Activated naive CD8-positive, alpha-beta T cell treated with anti-CD3 and anti-CD28 coated beads, Interleukin-2, amount 10 ng/mL, durations not matched to agents 7 days and 5 days (primary cell): ENCODE measurements around the gene IL1RL1. TPM values are rescaled to one million over a fixed set of nuclear protein-coding genes. Genes with fewer than 3 reads are reported as not detected.

ENCODE experiments used
- ATAC-seq: fragments of 150-1000 bp; cut with Tn5 transposase; one replicate; pipeline ENCODE4 v1.10.0; 2021; ENCODE audit warnings: low read depth, moderate library complexity
- POLR2A ChIA-PET: fragments of 350-600 bp; sonication (Branson Sonifier 250); formaldehyde crosslinking; loops from one replicate; lab custom pipeline; 2021; ENCODE audit warnings: antibody characterized with exemption; lab: Charles Lee
- DNase-seq: peaks from one replicate; pipeline ENCODE4 v3.0.0; 2021
- H3K27ac Mint-ChIP-seq: one replicate; pipeline ENCODE4 v1.8.0; 2022; ENCODE audit warnings: mild to moderate bottlenecking, mixed read lengths
- H3K27me3 Mint-ChIP-seq: one replicate; pipeline ENCODE4 v1.8.0; 2022; ENCODE audit warnings: mild to moderate bottlenecking, moderate library complexity, mixed read lengths
- H3K36me3 Mint-ChIP-seq: one replicate; pipeline ENCODE4 v1.8.0; 2021; ENCODE audit warnings: mild to moderate bottlenecking, mixed read lengths
- H3K4me1 Mint-ChIP-seq: one replicate; pipeline ENCODE4 v1.8.0; 2021; ENCODE audit warnings: mixed read lengths
- H3K4me3 Mint-ChIP-seq: one replicate; pipeline ENCODE4 v1.8.0; 2022; ENCODE audit warnings: mild to moderate bottlenecking, moderate library complexity, mixed read lengths
- H3K9me3 Mint-ChIP-seq: one replicate; pipeline ENCODE4 v1.8.0; 2021; ENCODE audit warnings: mixed read lengths
- total RNA-seq, 2 experiments: library from RNA; stranded (reverse); gene quantifications; one replicate each; pipeline ENCODE4 v1.2.3, GENCODE V29; 2021

The IL1RL1 gene
- total RNA-seq, 2 experiments from 2014 or later = not detected

GRCh38 chr2:102296449-102296848 lies 14.9 kb upstream of the IL1RL1 start:
- POLR2A ChIA-PET = interaction anchor here (1.3 kb wide), 1 partner anchor 19 kb away, joined by 3 read pairs; no protein-coding TSS in a partner anchor
- H3K27me3 Mint-ChIP-seq = no peaks in the 10 kb centered on the region
- peaks cover 2% of the 10 kb centered on the region for H3K9me3 Mint-ChIP-seq
- H3K4me3 Mint-ChIP-seq = no peak overlapping the region
- no peak for ATAC-seq
- no peak overlapping the region for H3K27ac Mint-ChIP-seq
- peaks cover 9% of the 10 kb centered on the region for H3K36me3 Mint-ChIP-seq
- peaks cover 51% of the 10 kb centered on the region for H3K4me1 Mint-ChIP-seq
- DNase-seq = no peak

- Mint-ChIP-seq H3K27me3 (no peaks in the 10 kb centered on the region), H3K27ac (no peak overlapping the region), H3K9me3 (peaks cover 2% of the 10 kb centered on the region), H3K4me1 (peaks cover 45% of the 10 kb centered on the region), H3K4me3 (no peak overlapping the region), H3K36me3 (peaks cover 9% of the 10 kb centered on the region)
- no peak for DNase-seq
- no peak for ATAC-seq
- POLR2A ChIA-PET = no interaction called here
These were observed 13.5 kb upstream of the IL1RL1 start for GRCh38 chr2:102297891-102298290.

GRCh38 chr2:102301867-102302362 lies 9.4 kb upstream of the IL1RL1 start:
- POLR2A ChIA-PET = interaction anchor here (0.7 to 1.6 kb wide), 8 partner anchors 10 to 141 kb away, joined by 3 to 9 read pairs (median 3); no protein-coding TSS in a partner anchor
- Mint-ChIP-seq H3K27me3 (no peaks in the 10 kb centered on the region), H3K9me3 (peaks cover 2% of the 10 kb centered on the region), H3K36me3 (peaks cover 5% of the 10 kb centered on the region), H3K27ac (peak overlapping the region; percentile 86), H3K4me1 (peaks cover 32% of the 10 kb centered on the region), H3K4me3 (peak overlapping the region; percentile 59)
- ATAC-seq (peak; percentile 99), DNase-seq (peak; percentile 39)

DNA sequence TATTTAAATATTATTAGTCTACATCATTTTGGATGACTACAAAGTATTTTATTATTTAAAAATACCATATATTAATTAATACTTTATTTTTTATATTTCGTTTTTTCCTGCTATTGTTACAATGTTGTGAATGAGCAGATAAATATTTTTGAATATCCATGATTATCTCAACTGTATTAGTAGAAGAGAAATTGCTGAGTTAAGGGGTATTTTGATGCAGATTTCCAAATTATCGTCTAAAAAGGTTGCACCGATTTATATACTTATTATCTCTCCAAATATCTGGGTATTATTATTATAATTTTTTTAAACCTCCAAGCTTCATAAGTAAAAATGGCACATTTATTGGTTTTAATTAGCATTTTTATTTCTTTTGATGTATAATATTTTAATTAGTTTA lies 8.9 kb upstream of the IL1RL1 start:
- Mint-ChIP-seq H3K36me3 (peaks cover 5% of the 10 kb centered on the region), H3K27ac (no peak overlapping the region), H3K27me3 (no peaks in the 10 kb centered on the region), H3K4me3 (no peak overlapping the region), H3K4me1 (peaks cover 32% of the 10 kb centered on the region), H3K9me3 (peaks cover 2% of the 10 kb centered on the region)
- DNase-seq (no peak), ATAC-seq (no peak)
- POLR2A ChIA-PET = interaction anchor here (0.7 to 1.6 kb wide), 8 partner anchors 11 to 141 kb away, joined by 3 to 9 read pairs (median 3); no protein-coding TSS in a partner anchor

- H3K9me3 Mint-ChIP-seq = peaks cover 3% of the 10 kb centered on the region
- DNase-seq (no peak), ATAC-seq (no peak)
- H3K4me3 Mint-ChIP-seq = no peak overlapping the region
- H3K27me3 Mint-ChIP-seq = no peaks in the 10 kb centered on the region
- H3K4me1 Mint-ChIP-seq = peaks cover 28% of the 10 kb centered on the region
- H3K27ac Mint-ChIP-seq = no peak overlapping the region
- POLR2A ChIA-PET = no interaction called here
- peaks cover 3% of the 10 kb centered on the region for H3K36me3 Mint-ChIP-seq
These were observed 7.8 kb upstream of the IL1RL1 start for GRCh38 chr2:102303589-102303988.

DNA sequence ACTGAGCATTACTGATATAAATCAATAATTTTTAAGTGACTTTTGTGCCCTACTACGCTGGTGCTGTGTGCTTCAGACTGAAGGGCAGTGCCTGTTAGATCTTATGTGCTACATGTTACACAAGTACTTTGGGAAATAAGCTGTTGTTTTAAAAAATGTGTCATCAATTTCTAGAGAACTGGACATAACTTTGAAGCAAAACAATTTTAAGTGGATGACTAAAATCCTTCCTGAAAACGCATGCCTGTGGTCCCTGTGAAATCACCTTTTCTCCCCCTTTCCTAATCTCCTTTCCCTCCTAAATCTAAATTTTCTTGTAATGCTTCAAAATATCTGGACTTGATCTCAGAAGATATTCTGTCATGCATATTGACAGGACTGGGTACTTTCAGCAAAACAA lies 7.1 kb upstream of the IL1RL1 start:
- H3K36me3 Mint-ChIP-seq = peaks cover 3% of the 10 kb centered on the region
- ATAC-seq = no peak
- DNase-seq = no peak
- H3K4me3 Mint-ChIP-seq = no peak overlapping the region
- no peaks in the 10 kb centered on the region for H3K27me3 Mint-ChIP-seq
- POLR2A ChIA-PET = no interaction called here
- peaks cover 28% of the 10 kb centered on the region for H3K4me1 Mint-ChIP-seq
- no peak overlapping the region for H3K27ac Mint-ChIP-seq
- peaks cover 3% of the 10 kb centered on the region for H3K9me3 Mint-ChIP-seq

DNA sequence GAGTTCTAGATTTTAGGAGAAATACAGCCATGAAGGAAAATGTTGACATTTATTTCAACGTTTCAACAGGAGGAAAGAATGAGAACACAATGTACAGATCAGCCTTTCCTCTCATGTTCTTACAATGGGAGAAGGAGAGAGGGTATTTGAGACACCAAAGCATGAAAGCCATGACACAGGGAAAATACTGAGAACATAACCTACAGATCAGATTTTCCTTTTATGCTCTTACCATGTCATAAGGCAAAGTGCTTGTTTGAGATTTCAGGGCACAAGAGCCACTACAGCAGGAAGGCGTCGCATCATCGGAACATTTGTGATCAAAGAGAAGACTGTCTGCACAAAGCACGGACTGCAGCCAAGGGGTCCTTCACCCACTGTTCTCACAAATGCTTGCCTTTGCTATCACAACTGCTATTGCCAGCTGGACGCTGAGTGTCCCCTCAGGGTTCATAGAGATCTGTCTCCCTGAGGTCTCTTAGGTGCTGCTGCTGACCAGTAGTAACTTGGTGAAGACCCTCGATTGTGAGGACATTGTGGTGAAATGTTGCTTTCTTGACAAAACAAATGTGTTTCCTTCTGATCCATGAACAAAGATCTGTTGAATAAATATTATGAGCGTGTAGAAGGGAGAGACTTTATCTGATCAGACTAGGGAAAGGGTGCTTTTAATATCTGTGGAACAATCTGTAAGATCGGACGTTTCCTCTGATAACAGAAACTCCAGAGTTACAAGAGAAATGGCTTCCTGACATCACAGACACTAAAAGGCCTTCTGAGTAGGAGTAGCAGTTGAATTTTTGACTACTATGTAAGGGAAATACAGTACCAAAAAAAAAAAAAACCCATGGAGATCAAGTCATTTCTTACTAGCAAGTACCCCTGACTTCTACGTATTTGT lies 6.4 kb upstream of the IL1RL1 start:
- Mint-ChIP-seq H3K36me3 (peaks cover 3% of the 10 kb centered on the region), H3K4me1 (peaks cover 26% of the 10 kb centered on the region), H3K4me3 (no peak overlapping the region), H3K9me3 (peaks cover 3% of the 10 kb centered on the region), H3K27ac (peak overlapping the region; percentile 24), H3K27me3 (no peaks in the 10 kb centered on the region)
- POLR2A ChIA-PET = no interaction called here
- ATAC-seq (no peak), DNase-seq (no peak)

GRCh38 chr2:102306125-102306524 lies 5.2 kb upstream of the IL1RL1 start:
- peaks cover 3% of the 10 kb centered on the region for H3K9me3 Mint-ChIP-seq
- POLR2A ChIA-PET = no interaction called here
- H3K27me3 Mint-ChIP-seq = no peaks in the 10 kb centered on the region
- no peak overlapping the region for H3K27ac Mint-ChIP-seq
- DNase-seq (no peak), ATAC-seq (no peak)
- H3K4me3 Mint-ChIP-seq = no peak overlapping the region
- H3K36me3 Mint-ChIP-seq = no peaks in the 10 kb centered on the region
- H3K4me1 Mint-ChIP-seq = peaks cover 22% of the 10 kb centered on the region

DNA sequence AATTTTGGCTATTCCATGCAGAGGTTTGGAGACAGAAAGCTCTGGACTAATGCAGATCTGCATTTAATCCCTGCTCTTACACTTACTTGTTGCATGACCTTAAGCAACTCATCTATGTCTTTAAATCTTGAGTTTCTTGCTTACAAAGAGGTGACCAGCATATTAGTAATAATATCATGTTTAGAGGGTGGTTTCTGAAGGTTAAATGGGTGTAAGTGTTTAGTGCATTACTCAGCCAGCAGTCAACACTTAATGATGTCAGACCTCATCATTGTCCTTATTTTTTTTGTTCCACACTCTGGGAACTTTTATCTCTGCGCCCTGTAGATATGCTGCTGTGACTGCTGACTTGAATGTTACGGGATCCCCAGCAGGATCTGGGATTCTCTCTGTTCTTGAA lies 1.7 kb downstream of the IL1RL1 start:
- Mint-ChIP-seq H3K4me1 (peaks cover 18% of the 10 kb centered on the region), H3K9me3 (no peaks in the 10 kb centered on the region), H3K27ac (no peak overlapping the region), H3K4me3 (no peak overlapping the region), H3K36me3 (peaks cover 5% of the 10 kb centered on the region), H3K27me3 (no peaks in the 10 kb centered on the region)
- POLR2A ChIA-PET = no interaction called here
- ATAC-seq = no peak
- DNase-seq = no peak

- no peaks in the 10 kb centered on the region for H3K27me3 Mint-ChIP-seq
- H3K27ac Mint-ChIP-seq = no peak overlapping the region
- no peak for DNase-seq
- H3K4me1 Mint-ChIP-seq = peaks cover 18% of the 10 kb centered on the region
- POLR2A ChIA-PET = no interaction called here
- H3K36me3 Mint-ChIP-seq = peaks cover 5% of the 10 kb centered on the region
- ATAC-seq = no peak
- H3K4me3 Mint-ChIP-seq = no peak overlapping the region
- no peaks in the 10 kb centered on the region for H3K9me3 Mint-ChIP-seq
These were observed 2.1 kb downstream of the IL1RL1 start for GRCh38 chr2:102313471-102313870.

DNA sequence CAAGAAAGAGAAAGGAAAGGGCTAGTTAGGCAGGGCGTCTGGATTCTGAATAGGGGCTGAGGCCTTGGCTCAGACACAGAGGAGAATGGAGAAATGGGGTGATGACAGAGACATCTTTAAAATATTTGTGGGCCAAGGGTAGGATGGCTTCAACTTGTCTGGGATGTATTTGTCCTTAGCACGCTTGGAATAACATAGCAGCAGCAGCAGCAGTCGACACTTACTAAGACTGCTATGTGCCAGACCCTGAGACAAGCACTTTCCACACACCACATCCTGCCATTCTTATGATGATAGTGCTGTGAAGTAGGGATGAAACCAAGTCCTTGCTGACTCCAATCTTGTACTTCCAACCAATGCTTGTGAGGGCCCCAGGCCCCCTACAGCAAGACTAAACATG lies 2.6 kb downstream of the IL1RL1 start:
- no peaks in the 10 kb centered on the region for H3K9me3 Mint-ChIP-seq
- H3K27me3 Mint-ChIP-seq = no peaks in the 10 kb centered on the region
- peaks cover 5% of the 10 kb centered on the region for H3K36me3 Mint-ChIP-seq
- DNase-seq (no peak), ATAC-seq (peak; percentile 80)
- H3K27ac Mint-ChIP-seq = no peak overlapping the region
- H3K4me1 Mint-ChIP-seq = peaks cover 18% of the 10 kb centered on the region
- POLR2A ChIA-PET = no interaction called here
- H3K4me3 Mint-ChIP-seq = no peak overlapping the region

DNA sequence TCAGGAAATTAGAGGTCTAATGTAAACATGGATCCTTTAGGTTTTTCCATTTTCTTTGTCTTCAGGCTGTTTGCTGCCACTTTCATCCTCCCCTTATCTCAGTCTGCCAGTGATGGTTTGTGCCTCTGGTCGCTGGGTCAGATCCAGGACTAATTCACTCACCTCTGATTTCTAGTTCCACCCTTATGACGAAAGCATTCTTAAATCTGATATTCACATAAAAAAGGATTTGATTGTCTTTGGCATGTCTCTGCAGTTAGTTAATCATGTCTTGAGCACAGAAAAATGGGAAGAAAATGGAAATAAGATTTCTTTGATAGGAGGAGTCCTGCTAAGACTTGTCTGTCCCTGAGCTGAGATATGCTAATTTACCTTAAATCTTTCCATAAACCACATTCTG lies 4.6 kb downstream of the IL1RL1 start:
- DNase-seq (no peak), ATAC-seq (no peak)
- H3K36me3 Mint-ChIP-seq = peaks cover 5% of the 10 kb centered on the region
- no peaks in the 10 kb centered on the region for H3K27me3 Mint-ChIP-seq
- no peak overlapping the region for H3K27ac Mint-ChIP-seq
- H3K4me3 Mint-ChIP-seq = no peak overlapping the region
- peaks cover 21% of the 10 kb centered on the region for H3K4me1 Mint-ChIP-seq
- H3K9me3 Mint-ChIP-seq = no peaks in the 10 kb centered on the region
- POLR2A ChIA-PET = interaction anchor here (0.6 kb wide), 1 partner anchor 23 kb away, joined by 4 read pairs; no protein-coding TSS in a partner anchor

DNA sequence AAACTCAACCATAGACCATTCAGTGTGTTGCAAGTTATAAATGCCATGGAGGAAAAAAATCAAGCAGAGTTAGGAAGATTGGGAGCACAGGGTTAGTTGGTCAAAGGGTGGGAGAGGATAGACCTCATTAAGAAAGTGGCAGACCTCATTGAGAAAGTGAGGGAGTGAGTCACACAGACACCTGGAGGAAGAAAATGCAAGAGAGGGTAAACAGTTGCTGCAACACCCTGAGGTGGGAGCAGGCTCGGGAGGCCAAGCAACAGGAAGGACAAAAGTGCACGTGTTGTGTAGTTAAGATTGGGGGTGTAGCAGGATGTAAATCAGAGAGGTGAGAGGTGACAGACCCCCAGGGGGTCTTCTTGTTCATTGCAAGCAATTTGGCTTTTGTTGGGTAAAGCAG lies 6.4 kb downstream of the IL1RL1 start:
- peaks cover 6% of the 10 kb centered on the region for H3K36me3 Mint-ChIP-seq
- H3K27me3 Mint-ChIP-seq = no peaks in the 10 kb centered on the region
- ATAC-seq (peak; percentile 53), DNase-seq (no peak)
- H3K9me3 Mint-ChIP-seq = peaks cover 3% of the 10 kb centered on the region
- POLR2A ChIA-PET = no interaction called here
- H3K4me3 Mint-ChIP-seq = no peak overlapping the region
- H3K27ac Mint-ChIP-seq = no peak overlapping the region
- H3K4me1 Mint-ChIP-seq = peaks cover 19% of the 10 kb centered on the region

DNA sequence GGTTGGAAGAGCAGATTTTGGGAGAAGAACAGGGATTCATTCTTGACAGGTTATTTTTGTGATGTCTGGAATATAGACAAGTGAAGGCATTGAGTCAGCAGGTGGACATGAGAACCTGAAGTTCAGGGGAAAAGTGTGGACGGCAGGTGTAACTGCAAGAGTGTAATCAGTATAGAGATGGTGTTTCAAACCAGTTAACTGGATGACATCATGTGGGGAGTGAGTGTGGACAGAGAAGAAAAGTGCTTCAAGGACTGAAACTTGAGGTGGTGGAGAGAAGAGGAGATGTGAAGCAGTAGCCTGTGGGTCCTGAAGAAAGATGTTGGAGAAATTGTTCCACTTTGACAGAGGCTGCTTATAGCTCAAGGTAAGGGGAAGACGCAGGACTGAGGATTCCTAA lies 7.1 kb downstream of the IL1RL1 start:
- Mint-ChIP-seq H3K27ac (no peak overlapping the region), H3K4me3 (no peak overlapping the region), H3K4me1 (peaks cover 19% of the 10 kb centered on the region), H3K9me3 (peaks cover 4% of the 10 kb centered on the region), H3K27me3 (no peaks in the 10 kb centered on the region), H3K36me3 (peaks cover 7% of the 10 kb centered on the region)
- POLR2A ChIA-PET = interaction anchor here (1.5 kb wide), 1 partner anchor 13 kb away, joined by 3 read pairs; no protein-coding TSS in a partner anchor
- no peak for DNase-seq
- ATAC-seq = no peak
